ENCODE data around the gene RBM15B.

The RBM15B gene

DNA sequence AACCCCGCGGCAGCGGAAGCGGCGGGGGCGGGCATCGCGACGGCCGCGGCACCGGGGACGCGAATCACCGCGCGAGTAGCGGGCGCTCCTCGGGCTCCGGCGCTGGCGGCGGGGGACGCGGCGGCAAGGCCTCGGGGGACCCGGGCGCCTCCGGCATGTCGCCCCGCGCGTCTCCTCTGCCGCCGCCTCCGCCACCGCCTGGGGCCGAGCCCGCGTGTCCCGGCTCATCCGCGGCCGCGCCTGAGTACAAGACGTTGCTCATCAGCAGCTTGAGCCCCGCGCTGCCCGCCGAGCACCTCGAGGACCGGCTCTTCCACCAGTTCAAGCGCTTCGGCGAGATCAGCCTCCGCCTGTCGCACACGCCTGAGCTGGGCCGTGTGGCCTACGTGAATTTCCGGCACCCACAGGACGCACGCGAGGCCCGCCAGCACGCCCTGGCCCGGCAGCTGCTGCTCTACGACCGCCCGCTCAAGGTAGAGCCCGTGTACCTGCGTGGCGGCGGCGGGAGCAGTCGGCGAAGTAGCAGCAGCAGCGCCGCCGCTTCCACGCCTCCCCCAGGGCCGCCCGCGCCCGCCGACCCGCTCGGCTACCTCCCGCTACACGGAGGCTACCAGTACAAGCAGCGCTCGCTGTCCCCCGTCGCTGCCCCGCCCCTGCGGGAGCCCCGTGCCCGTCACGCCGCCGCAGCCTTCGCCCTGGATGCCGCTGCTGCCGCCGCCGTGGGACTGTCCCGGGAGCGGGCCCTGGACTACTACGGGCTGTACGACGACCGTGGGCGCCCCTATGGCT, 675 bp downstream of the RBM15B start:
- peak overlapping the region; percentile 63 for H3K27ac ChIP-seq (ENCODE audit: poor library complexity, severe bottlenecking)
- H3K4me3 ChIP-seq (ENCODE audit: severe bottlenecking), result peak overlapping the region; percentile 71
- peaks cover 4% of the 10 kb centered on the region for H3K4me1 ChIP-seq (ENCODE audit: insufficient read depth, poor library complexity, severe bottlenecking)
- no peaks in the 10 kb centered on the region for H3K9me3 ChIP-seq (ENCODE audit: severe bottlenecking)
- peaks cover 82% of the 10 kb centered on the region for H3K36me3 ChIP-seq (ENCODE audit: low read depth)
- no peaks in the 10 kb centered on the region for H3K27me3 ChIP-seq (ENCODE audit: insufficient read depth, poor library complexity, severe bottlenecking)
- 0 out of 3 replicates have a peak, but pooled peaks have one; percentile 0 for ATAC-seq (ENCODE audit: low read depth)
- TF ChIP-seq, protein P1, sequence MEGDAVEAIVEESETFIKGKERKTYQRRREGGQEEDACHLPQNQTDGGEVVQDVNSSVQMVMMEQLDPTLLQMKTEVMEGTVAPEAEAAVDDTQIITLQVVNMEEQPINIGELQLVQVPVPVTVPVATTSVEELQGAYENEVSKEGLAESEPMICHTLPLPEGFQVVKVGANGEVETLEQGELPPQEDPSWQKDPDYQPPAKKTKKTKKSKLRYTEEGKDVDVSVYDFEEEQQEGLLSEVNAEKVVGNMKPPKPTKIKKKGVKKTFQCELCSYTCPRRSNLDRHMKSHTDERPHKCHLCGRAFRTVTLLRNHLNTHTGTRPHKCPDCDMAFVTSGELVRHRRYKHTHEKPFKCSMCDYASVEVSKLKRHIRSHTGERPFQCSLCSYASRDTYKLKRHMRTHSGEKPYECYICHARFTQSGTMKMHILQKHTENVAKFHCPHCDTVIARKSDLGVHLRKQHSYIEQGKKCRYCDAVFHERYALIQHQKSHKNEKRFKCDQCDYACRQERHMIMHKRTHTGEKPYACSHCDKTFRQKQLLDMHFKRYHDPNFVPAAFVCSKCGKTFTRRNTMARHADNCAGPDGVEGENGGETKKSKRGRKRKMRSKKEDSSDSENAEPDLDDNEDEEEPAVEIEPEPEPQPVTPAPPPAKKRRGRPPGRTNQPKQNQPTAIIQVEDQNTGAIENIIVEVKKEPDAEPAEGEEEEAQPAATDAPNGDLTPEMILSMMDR (IDR thresholded peaks at IDR 0.05; ENCODE audit: poor library complexity, severe bottlenecking), result no peak
- no peak for DNase-seq (ENCODE audit: low spot score)

DNA sequence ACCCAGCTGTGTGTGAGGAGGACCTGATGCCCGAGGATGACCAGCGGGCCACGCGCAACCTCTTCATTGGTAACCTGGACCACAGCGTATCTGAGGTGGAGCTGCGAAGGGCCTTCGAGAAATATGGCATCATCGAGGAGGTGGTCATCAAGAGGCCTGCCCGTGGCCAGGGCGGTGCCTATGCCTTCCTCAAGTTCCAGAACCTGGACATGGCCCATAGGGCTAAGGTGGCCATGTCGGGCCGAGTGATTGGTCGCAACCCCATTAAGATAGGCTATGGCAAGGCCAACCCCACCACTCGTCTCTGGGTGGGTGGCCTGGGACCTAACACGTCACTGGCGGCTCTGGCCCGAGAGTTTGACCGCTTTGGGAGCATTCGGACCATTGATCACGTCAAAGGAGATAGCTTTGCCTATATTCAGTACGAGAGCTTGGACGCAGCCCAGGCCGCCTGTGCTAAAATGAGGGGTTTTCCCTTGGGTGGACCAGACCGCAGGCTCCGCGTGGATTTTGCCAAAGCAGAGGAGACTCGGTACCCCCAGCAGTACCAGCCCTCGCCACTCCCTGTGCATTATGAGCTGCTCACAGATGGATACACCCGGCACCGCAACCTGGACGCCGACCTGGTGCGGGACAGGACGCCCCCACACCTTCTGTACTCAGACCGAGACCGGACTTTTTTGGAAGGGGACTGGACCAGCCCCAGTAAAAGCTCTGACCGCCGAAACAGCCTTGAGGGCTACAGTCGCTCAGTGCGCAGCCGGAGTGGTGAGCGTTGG, 1.5 kb downstream of the RBM15B start:
- no peak for ATAC-seq (ENCODE audit: low read depth)
- Histone ChIP-seq H3K4me3 (ENCODE audit: severe bottlenecking) (peak overlapping the region; percentile 71), H3K4me1 (ENCODE audit: insufficient read depth, poor library complexity, severe bottlenecking) (peaks cover 4% of the 10 kb centered on the region), H3K27ac (ENCODE audit: poor library complexity, severe bottlenecking) (peak overlapping the region; percentile 63), H3K9me3 (ENCODE audit: severe bottlenecking) (no peaks in the 10 kb centered on the region), H3K27me3 (ENCODE audit: insufficient read depth, poor library complexity, severe bottlenecking) (no peaks in the 10 kb centered on the region), H3K36me3 (ENCODE audit: low read depth) (peaks cover 81% of the 10 kb centered on the region)
- no peak for DNase-seq (ENCODE audit: low spot score)
- TF ChIP-seq, protein P1 (IDR thresholded peaks at IDR 0.05; ENCODE audit: poor library complexity, severe bottlenecking), result no peak

DNA sequence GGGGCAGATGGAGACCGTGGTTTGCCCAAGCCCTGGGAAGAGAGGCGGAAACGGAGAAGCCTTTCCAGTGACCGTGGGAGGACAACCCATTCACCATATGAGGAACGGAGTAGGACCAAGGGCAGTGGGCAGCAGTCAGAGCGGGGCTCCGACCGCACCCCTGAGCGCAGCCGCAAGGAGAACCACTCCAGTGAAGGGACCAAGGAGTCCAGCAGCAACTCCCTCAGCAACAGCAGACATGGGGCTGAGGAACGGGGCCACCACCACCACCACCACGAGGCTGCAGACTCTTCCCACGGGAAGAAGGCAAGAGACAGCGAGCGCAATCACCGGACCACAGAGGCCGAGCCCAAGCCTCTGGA, 2.0 kb downstream of the RBM15B start:
- DNase-seq (ENCODE audit: low spot score) (no peak), ATAC-seq (ENCODE audit: low read depth) (no peak)
- no peak overlapping the region for H3K4me3 ChIP-seq (ENCODE audit: severe bottlenecking)
- H3K27me3 ChIP-seq (ENCODE audit: insufficient read depth, poor library complexity, severe bottlenecking), result no peaks in the 10 kb centered on the region
- H3K36me3 ChIP-seq (ENCODE audit: low read depth), result peaks cover 81% of the 10 kb centered on the region
- no peaks in the 10 kb centered on the region for H3K4me1 ChIP-seq (ENCODE audit: insufficient read depth, poor library complexity, severe bottlenecking)
- TF ChIP-seq, protein P1 (IDR thresholded peaks at IDR 0.05; ENCODE audit: poor library complexity, severe bottlenecking), result no peak
- no peak overlapping the region for H3K27ac ChIP-seq (ENCODE audit: poor library complexity, severe bottlenecking)
- H3K9me3 ChIP-seq (ENCODE audit: severe bottlenecking), result no peaks in the 10 kb centered on the region

DNA sequence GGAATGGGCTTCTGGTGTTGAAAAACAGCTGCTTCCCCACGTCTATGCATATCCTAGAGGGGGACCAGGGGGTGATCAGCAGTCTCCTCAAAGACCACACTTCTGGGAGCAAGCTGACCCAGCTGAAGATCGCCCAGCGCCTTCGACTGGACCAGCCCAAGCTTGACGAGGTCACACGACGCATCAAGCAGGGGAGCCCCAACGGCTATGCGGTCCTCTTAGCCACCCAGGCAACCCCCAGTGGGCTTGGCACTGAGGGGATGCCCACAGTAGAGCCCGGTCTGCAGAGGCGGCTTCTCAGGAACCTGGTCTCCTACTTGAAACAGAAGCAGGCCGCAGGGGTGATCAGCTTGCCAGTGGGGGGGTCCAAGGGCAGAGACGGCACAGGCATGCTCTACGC, 2.5 kb downstream of the RBM15B start:
- Histone ChIP-seq H3K27me3 (ENCODE audit: insufficient read depth, poor library complexity, severe bottlenecking) (no peaks in the 10 kb centered on the region), H3K4me3 (ENCODE audit: severe bottlenecking) (no peak overlapping the region), H3K4me1 (ENCODE audit: insufficient read depth, poor library complexity, severe bottlenecking) (no peaks in the 10 kb centered on the region), H3K36me3 (ENCODE audit: low read depth) (peaks cover 81% of the 10 kb centered on the region), H3K9me3 (ENCODE audit: severe bottlenecking) (no peaks in the 10 kb centered on the region), H3K27ac (ENCODE audit: poor library complexity, severe bottlenecking) (no peak overlapping the region)
- ATAC-seq (ENCODE audit: low read depth) (no peak), DNase-seq (ENCODE audit: low spot score) (no peak)
- TF ChIP-seq, protein P1 (IDR thresholded peaks at IDR 0.05; ENCODE audit: poor library complexity, severe bottlenecking), result no peak

All from RWPE2 (cell line).